IMR-90 (cell line): ENCODE data around the gene ACTL6B.

Source experiments
- POLR2A ChIP-seq: IDR thresholded peaks from 2 replicates; pipeline ENCODE4 v1.6.1; 2012; ENCODE audit warnings: mild to moderate bottlenecking, low read depth, low read length
- RFX5 ChIP-seq: IDR thresholded peaks from 2 replicates; pipeline ENCODE4 v1.8.0; 2012; ENCODE audit warnings: low read depth, mild to moderate bottlenecking, low read length, moderate library complexity
- TF ChIP-seq, protein P1 (sequence below): fragments of 150-350 bp; IDR thresholded peaks from 2 replicates; pipeline ENCODE4 v1.6.1; 2017; ENCODE audit warnings: mild to moderate bottlenecking, antibody characterized with exemption, low read length, low read depth
- TF ChIP-seq, protein P2 (sequence below): conservative IDR thresholded peaks from 2 replicates; pipeline ENCODE4 v1.5.1; 2012; ENCODE audit warnings: mild to moderate bottlenecking, low read depth, low read length, improper control_type of control experiment

DNA sequence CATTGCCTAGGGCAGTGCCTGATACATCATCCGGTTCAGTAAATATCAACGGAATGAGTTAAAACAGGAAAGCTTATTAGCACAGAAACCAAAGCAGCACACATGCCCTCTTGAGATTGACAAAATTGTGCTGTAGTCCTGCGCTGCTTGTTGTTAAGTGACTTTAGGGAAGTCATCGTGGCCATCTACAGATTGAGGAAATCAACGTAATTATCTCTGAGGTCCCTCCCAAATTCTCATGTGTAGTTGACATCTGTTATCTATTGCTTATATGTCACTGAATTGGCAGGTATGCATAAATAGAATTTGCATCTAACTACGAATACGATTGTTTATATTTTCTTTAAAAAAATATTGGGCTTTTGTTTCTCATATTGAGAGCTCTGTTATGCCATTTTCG lies 13.8 kb upstream of the ACTL6B start:
- TF ChIP-seq POLR2A, result no peak
- TF ChIP-seq, protein P1, sequence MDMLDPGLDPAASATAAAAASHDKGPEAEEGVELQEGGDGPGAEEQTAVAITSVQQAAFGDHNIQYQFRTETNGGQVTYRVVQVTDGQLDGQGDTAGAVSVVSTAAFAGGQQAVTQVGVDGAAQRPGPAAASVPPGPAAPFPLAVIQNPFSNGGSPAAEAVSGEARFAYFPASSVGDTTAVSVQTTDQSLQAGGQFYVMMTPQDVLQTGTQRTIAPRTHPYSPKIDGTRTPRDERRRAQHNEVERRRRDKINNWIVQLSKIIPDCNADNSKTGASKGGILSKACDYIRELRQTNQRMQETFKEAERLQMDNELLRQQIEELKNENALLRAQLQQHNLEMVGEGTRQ, result no peak
- TF ChIP-seq, protein P2, sequence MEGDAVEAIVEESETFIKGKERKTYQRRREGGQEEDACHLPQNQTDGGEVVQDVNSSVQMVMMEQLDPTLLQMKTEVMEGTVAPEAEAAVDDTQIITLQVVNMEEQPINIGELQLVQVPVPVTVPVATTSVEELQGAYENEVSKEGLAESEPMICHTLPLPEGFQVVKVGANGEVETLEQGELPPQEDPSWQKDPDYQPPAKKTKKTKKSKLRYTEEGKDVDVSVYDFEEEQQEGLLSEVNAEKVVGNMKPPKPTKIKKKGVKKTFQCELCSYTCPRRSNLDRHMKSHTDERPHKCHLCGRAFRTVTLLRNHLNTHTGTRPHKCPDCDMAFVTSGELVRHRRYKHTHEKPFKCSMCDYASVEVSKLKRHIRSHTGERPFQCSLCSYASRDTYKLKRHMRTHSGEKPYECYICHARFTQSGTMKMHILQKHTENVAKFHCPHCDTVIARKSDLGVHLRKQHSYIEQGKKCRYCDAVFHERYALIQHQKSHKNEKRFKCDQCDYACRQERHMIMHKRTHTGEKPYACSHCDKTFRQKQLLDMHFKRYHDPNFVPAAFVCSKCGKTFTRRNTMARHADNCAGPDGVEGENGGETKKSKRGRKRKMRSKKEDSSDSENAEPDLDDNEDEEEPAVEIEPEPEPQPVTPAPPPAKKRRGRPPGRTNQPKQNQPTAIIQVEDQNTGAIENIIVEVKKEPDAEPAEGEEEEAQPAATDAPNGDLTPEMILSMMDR, result no peak
- no peak for TF ChIP-seq RFX5
